NCI-H446 treated with DMSO at 0.1 percent for 48 hours (cell line): ENCODE results near the gene TADA2A.

ENCODE experiments used
- DNase-seq: peaks from one replicate; lab custom pipeline; 2025; lab: John Stamatoyannopoulos, UW

The TADA2A gene, protein sequence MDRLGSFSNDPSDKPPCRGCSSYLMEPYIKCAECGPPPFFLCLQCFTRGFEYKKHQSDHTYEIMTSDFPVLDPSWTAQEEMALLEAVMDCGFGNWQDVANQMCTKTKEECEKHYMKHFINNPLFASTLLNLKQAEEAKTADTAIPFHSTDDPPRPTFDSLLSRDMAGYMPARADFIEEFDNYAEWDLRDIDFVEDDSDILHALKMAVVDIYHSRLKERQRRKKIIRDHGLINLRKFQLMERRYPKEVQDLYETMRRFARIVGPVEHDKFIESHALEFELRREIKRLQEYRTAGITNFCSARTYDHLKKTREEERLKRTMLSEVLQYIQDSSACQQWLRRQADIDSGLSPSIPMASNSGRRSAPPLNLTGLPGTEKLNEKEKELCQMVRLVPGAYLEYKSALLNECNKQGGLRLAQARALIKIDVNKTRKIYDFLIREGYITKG

GRCh38 chr17:37406635-37407461, at the start of gene TADA2A, which contains the start of gene ACACA:
Gene TADA2A (plus strand): TSS chr17:37406886. CDS start chr17:37411366, 4,480 bp downstream.
Gene ACACA (minus strand): TSS chr17:37406836. CDS start chr17:37406299, 537 bp downstream.
- peak; percentile 52 for DNase-seq

DNA sequence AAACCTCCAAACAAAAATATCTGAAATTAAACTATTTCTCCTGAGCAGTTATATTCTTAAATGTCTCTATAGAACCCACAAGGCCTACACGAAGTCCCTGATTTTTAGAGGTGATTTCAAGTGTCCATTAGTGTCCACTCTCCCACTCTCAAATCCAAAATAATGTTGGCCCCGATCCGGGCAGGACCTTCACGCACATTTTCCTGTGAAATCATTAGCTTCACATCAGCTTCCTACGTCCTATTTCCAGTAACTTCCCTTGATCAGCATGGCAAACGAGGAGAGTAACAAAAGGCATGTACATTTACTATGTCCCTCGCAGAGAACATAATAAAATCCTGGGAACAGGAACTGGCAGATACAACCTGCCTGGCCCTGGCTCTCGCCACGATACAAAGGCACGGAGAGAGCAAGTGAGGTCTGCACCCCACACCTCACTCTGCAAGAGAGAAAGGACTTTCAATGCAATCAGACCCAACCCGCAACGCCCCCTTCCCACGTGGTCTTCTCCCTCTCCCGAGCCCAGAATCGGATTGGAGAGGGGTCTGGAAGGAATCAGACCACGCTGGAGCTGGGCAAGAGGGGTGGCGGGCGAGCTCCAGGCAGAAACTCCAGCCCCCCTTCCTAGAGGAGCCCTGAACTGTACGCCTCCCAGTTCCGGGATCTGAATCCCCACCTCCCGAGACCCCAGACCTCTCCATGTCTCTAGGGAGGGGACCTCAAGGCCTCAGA, 48.4 kb upstream of the TADA2A start:
- DNase-seq: peak; percentile 15

GRCh38 chr17:37358830-37359681, 47.6 kb upstream of the TADA2A start:
- DNase-seq: peak; percentile 39

DNA sequence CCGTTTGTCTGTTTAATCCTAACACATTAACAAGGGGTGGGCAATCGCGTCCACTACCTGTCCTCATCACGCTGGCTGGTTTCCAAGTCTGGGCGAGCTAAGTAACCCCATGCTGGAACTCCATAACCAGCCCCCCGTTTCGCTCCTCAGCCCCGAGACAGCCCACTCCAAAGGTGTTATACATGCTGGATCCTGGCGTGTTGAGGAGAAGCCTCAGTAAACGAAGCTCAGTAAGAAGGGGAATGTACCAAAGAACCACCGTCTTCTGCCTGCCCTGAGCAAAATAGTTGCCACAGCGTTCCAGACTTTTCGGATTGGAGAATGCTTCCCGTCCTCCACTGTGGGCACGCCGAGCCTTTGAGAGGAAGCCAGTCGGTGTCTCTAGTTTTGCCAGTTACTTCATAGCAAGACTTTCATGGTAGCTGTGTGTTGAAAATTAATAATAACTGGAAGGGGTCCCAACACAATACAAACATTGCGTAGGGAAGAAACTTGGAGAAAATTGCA, 47.0 kb upstream of the TADA2A start:
- no peak for DNase-seq

GRCh38 chr17:37360632-37361031, 46.1 kb upstream of the TADA2A start:
- no peak for DNase-seq

- no peak for DNase-seq
These were observed 45.1 kb upstream of the TADA2A start for GRCh38 chr17:37361543-37361942.

DNA sequence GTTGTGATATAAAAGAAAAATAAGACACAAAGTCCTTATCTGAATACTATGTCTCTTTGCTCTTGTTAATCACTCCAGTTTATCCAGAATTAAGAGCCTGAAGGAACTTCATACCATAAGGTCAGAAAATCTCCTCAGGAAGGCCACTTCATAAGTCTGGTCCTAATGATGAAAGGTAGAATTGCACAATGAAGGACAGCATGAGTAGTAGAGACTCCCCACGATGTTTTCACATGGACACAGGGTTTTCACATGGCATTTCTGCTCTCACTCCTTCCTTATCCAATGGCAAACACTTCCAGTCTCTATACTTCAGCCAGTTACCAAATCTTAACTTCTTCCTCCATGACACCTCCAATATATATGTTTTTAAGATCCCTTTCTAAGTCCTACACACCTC, 41.1 kb upstream of the TADA2A start:
- DNase-seq: no peak

- DNase-seq: no peak
These were observed 38.1 kb upstream of the TADA2A start for GRCh38 chr17:37368577-37368976.

DNA sequence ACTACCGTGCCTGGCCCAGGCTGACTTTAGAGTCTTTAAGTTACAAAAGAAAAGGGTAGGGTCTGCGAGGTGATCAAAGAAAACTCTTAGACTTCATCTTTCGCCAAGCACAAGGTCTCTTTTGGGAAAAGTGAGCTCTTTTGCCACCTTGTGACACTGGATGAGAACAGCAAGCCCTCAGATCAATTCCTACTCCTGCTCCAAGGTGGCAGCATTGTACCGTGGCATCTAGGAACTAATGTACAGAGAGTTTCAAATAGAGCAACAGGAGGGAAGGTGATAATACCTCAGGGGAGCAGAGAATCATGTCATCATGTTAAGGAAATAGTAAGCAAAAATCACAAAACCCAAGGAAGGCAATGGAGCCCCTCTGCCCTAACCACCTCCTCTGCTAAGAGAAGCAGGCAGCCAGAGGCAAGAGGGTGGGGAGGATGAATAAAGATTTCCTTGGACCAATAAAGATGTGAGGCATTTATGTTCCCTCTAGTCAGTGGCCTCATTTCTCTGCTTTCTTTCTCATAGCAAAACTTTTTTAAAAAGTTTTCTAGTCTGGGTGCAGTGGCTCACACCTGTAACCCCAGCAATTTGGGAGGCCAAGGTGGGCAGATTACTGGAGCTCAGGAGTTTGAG, 33.0 kb upstream of the TADA2A start:
- peak; percentile 59 for DNase-seq

DNA sequence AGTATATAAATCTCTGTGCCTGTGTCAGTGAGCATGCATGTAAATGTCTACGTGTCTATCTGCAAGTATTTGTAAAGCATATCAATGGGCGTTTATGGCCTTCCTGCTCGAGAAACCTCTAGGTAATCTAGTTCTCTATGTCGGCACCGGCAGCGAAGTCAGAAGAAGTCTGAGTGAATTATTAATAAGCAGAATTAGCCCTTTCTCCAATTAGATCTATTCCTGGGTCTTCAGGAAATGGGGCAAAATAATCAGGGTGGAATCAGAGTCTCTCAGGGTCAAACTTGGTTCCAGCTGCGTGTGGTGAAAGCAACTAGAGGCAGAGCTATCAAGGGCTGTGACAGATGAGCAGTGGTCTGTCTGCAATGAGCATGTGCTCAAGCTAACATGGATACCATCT, 31.0 kb upstream of the TADA2A start, which contains the start of gene C17orf78:
Gene C17orf78, plus strand, starts transcription at position 280 of the 400 bp plus-strand sequence. Its CDS starts 108 bp downstream, at position 388.
- DNase-seq: no peak

GRCh38 chr17:37382056-37382455, 24.6 kb upstream of the TADA2A start:
- DNase-seq: no peak

DNA sequence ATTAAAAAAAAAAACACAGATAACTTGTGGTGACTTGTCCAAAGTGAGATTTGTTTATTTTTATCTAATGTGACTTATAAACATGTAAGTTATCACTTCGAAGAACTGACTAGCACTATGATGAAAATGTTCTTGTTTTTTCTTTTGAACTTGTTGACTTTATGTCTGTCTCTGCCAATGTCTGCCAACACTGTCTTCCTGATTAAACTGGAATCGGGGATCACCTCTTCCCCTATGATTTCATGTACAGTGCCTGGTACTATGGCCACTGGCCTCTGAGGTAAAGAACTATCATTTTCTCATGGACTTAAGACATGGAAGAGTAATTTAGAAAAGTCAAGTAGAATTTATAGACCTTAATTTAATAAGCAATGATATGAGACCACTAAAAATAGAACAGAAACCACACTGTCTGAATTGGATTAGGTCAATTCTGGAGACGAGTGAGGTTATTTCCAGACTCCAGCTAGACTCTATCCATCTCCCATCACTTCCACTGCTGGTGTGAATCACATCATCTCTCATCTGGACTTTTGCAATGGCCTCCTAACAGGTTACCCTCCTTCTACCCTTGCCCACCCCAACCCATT, 22.0 kb upstream of the TADA2A start:
- DNase-seq: no peak

DNA sequence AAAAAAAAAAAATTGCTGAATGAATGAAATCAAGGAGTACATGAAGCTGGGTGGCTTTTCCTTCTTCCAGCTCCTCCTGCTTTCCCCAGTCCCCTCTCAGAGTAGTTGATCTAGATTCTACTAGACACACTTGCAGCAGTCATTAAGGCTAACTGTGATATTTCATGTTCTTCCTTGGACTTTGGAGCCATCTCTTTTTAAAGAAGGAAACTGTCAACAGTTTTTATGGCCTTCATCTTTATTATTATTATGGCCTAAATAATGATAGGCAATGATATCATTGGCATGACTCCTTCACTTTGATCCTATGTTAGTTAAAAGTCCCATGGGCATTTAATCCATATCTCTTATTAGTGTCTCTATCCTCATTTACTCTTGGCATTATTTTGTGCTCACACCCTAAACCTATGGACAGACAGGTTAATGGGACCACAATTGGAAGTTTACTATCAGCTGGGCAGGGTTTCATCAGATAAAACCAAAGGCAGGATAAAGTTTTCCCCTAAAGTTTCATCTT, 21.2 kb upstream of the TADA2A start:
- DNase-seq: no peak

DNA sequence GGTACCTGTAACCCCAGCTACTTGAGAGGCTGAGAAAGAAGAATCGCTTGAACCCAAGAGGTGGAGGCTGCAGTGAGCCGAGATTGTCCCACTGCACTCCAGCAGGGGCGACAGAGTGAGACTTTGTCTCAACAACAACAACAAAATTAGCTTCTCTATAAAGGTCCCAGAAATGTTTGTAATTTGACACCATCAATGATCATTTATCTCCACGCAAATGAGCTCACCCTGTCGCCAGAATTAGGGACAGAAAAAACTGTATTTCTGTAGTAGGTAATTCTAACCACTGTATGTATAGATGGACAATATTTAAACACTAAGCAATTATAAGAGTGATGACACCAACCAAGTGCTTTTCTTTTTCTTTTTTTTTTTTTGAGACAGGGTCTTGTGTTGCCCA, 20.2 kb upstream of the TADA2A start:
- no peak for DNase-seq

GRCh38 chr17:37388266-37388665, 18.4 kb upstream of the TADA2A start:
- no peak for DNase-seq

DNA sequence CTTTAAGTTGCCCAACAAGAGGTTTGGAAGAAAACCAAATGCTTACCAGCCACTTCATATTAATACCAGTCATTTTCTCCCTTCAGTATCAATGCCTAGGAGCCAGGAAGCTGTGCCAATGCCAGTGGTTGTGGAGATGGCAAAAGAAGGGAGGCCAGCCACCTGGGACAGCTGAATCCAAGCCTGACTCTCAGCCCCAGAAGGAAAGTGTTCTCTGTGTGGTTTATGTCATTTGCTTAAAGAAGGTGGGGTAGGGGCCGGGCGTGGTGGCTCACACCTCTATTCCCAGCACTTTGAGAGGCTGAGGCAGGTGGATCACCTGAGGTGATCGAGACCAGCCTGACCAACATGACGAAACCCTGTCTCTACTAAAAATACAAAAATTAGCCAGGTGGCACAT, 17.5 kb upstream of the TADA2A start:
- no peak for DNase-seq

DNA sequence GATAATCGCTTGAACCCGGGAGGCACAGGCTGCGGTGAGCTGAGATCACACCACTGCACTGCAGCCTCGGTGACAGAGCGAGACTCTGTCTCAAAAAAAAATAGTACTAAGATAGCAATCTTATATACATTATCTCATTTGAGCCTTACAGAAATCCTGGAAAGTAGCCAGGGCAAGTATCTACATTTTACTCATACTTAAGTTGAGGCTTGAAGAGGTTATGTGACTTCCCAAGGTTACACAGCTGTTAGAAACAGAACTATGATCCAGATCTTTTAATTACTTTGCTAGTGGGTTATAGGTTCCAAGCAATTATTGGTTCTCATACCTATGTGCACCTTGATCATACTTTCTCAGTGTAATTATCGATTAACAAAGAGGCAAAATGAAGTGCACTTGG, 15.5 kb upstream of the TADA2A start:
- DNase-seq: no peak

DNA sequence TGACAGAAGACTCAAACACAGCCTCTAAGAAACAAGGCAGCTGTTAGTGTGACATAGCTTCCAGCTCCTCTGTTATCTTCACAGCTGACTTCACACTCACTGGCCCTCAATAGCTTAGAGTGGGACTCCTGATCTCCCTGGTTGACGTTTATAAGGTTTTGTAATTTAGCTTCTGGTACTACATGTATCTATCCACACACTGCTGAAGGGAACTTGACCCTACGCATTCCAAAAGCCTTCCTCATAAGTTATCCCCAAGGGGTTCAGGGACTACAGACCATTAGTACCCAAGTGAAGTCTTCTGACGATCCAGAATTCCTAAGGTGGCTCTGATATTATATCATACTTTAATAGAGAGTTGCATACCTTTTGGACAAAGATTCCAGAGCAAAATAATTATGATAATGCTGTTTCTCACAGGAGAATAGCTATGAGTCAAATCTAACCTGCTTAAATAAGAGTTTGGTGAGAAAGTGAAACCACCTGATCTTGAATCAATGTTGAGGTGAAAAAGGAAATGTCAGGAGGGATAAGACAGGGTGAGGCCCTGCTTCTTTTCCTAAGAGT, 14.6 kb upstream of the TADA2A start:
- no peak for DNase-seq

GRCh38 chr17:37393352-37393751, 13.3 kb upstream of the TADA2A start:
- no peak for DNase-seq
